Spinal cord (tissue), 4 donors: ENCODE results near the gene IL21R. TPM values are rescaled to one million over a fixed set of nuclear protein-coding genes. Genes with fewer than 3 reads are reported as not detected.

Experiments
- polyA plus RNA-seq, 2 donors: library from polyadenylated mRNA; unstranded; fragments of 120-200 nt; gene quantifications; one replicate each; pipeline ENCODE4 v1.2.1, GENCODE V29; 2013; ENCODE audit not compliant: insufficient read length in 2 of 2
- total RNA-seq, 2 donors: library from RNA; depleted of rRNA in 1 of 2; stranded (reverse); fragments of 120-200 nt in 1 of 2; fragments of >200 nt in 1 of 2; gene quantifications; one replicate each; pipeline versions ENCODE4 v1.2.3 to v1.2.4, GENCODE V29; 2013 to 2014

Gene IL21R
- total and polyA plus RNA-seq, 4 donors: 0.06 to 0.93 (median 0.35) TPM

Other genes starting within 250 kb of the IL21R start
- gene KDM8, start 198.6 kb upstream of the IL21R start, total RNA-seq: 1 to 10 TPM; 4.2 to 7.2 TPM
- 1 to 10 TPM; 9.2 to 9.7 TPM for gene KDM8, start 198.6 kb upstream of the IL21R start, polyA plus RNA-seq
- gene NSMCE1, start 133.4 kb upstream of the IL21R start, total RNA-seq: 10 to 100 TPM; 50.4 to 71.1 TPM
- gene NSMCE1, start 133.4 kb upstream of the IL21R start, polyA plus RNA-seq: 10 to 100 TPM; 62.4 to 76.9 TPM
- 1 to 10 TPM; 9.1 to 9.8 TPM for gene IL4R, start 88.2 kb upstream of the IL21R start, total RNA-seq
- 1 to 10 TPM; 6.1 to 9.0 TPM for gene IL4R, start 88.2 kb upstream of the IL21R start, polyA plus RNA-seq
- 10 to 100 TPM; 65.8 to 77.5 TPM for gene GTF3C1, start 147.7 kb downstream of the IL21R start, total RNA-seq
- 100 to 1,000 TPM; 109 to 110 TPM for gene GTF3C1, start 147.7 kb downstream of the IL21R start, polyA plus RNA-seq
- 10 to 100 TPM; 18.2 to 26.2 TPM for gene KATNIP, start 148.0 kb downstream of the IL21R start, total RNA-seq
- 10 to 100 TPM; 17.7 to 20.5 TPM for gene KATNIP, start 148.0 kb downstream of the IL21R start, polyA plus RNA-seq